Hepatocyte (in vitro differentiated cells): ENCODE data around the gene INF2.

ENCODE experiments used
- EZH2 ChIP-seq: fragments of 200-600 bp; sonication (generic); IDR thresholded peaks from 2 replicates; pipeline ENCODE4 v1.6.1; 2016; ENCODE audit warnings: antibody characterized with exemption, mild to moderate bottlenecking, borderline replicate concordance
- EZH2phosphoT487 ChIP-seq: fragments of 200-600 bp; sonication (generic); IDR thresholded peaks from one replicate; pipeline ENCODE4 v1.6.1; 2018; ENCODE audit warnings: antibody characterized with exemption, mild to moderate bottlenecking, low read depth, moderate library complexity; ENCODE audit not compliant: unreplicated experiment, severe bottlenecking
- TF ChIP-seq, protein P1 (sequence below): fragments of 200-600 bp; sonication (generic); IDR thresholded peaks from 2 replicates; pipeline ENCODE4 v1.5.1; 2016; ENCODE audit warnings: antibody characterized with exemption, mild to moderate bottlenecking; ENCODE audit not compliant: poor library complexity

- TF ChIP-seq, protein P1, sequence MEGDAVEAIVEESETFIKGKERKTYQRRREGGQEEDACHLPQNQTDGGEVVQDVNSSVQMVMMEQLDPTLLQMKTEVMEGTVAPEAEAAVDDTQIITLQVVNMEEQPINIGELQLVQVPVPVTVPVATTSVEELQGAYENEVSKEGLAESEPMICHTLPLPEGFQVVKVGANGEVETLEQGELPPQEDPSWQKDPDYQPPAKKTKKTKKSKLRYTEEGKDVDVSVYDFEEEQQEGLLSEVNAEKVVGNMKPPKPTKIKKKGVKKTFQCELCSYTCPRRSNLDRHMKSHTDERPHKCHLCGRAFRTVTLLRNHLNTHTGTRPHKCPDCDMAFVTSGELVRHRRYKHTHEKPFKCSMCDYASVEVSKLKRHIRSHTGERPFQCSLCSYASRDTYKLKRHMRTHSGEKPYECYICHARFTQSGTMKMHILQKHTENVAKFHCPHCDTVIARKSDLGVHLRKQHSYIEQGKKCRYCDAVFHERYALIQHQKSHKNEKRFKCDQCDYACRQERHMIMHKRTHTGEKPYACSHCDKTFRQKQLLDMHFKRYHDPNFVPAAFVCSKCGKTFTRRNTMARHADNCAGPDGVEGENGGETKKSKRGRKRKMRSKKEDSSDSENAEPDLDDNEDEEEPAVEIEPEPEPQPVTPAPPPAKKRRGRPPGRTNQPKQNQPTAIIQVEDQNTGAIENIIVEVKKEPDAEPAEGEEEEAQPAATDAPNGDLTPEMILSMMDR, result no peak
- TF ChIP-seq EZH2, result no peak
- no peak for TF ChIP-seq EZH2phosphoT487
Observed at GRCh38 chr14:104666981-104667380, 22.4 kb upstream of the INF2 start.
